Loucy (cell line): ENCODE data around the gene OR8B8.
A peak's percentile ranks its signal among the peaks of the same experiment; 100 is the strongest.

Experiments used
- H2AFZ ChIP-seq: fragments of 200-600 bp; sonication (generic); 2 replicates; pipeline ENCODE4 v1.6.0; 2016; ENCODE audit warnings: antibody characterized with exemption, mild to moderate bottlenecking, low read length, moderate library complexity
- H3F3A ChIP-seq: fragments of 200-600 bp; 2 replicates; pipeline ENCODE4 v1.6.0; 2016; ENCODE audit warnings: antibody characterized with exemption, low read depth, mild to moderate bottlenecking
- H3K27me3 ChIP-seq: fragments of 200-600 bp; sonication (generic); 2 replicates; pipeline ENCODE4 v1.6.1; 2014; ENCODE audit warnings: low read length, mild to moderate bottlenecking; ENCODE audit not compliant: insufficient read depth, poor library complexity, severe bottlenecking
- H3K36me3 ChIP-seq: fragments of 200-600 bp; sonication (generic); 2 replicates; pipeline ENCODE4 v1.6.1; 2016; ENCODE audit warnings: low read length; ENCODE audit not compliant: insufficient read depth
- H3K4me1 ChIP-seq: fragments of 200-600 bp; sonication (generic); 2 replicates; pipeline ENCODE4 v1.5.1; 2014; ENCODE audit warnings: low read length, mild to moderate bottlenecking; ENCODE audit not compliant: insufficient read depth, poor library complexity, severe bottlenecking
- H3K4me2 ChIP-seq: fragments of 200-600 bp; sonication (generic); 2 replicates; pipeline ENCODE4 v1.6.0; 2014; ENCODE audit warnings: antibody characterized with exemption, low read length, low read depth, mild to moderate bottlenecking; ENCODE audit not compliant: poor library complexity, severe bottlenecking
- H3K4me3 ChIP-seq: fragments of 200-600 bp; sonication (generic); 2 replicates; pipeline ENCODE4 v1.5.1; 2014; ENCODE audit warnings: low read length, mild to moderate bottlenecking, mixed read lengths; ENCODE audit not compliant: poor library complexity, severe bottlenecking
- H3K79me2 ChIP-seq: fragments of 200-600 bp; sonication (generic); 2 replicates; pipeline ENCODE4 v1.6.1; 2014; ENCODE audit warnings: low read length; ENCODE audit not compliant: insufficient read depth
- H3K9ac ChIP-seq: fragments of 200-600 bp; sonication (generic); 2 replicates; pipeline ENCODE4 v1.6.0; 2014; ENCODE audit warnings: mild to moderate bottlenecking, low read depth, low read length, moderate library complexity; ENCODE audit not compliant: poor library complexity, severe bottlenecking
- H3K9me2 ChIP-seq: fragments of 200-600 bp; sonication (generic); replicated peaks from 2 replicates; pipeline ENCODE4 v1.6.1; 2016; ENCODE audit warnings: low read depth, low read length, mixed read lengths
- H3K9me3 ChIP-seq: fragments of 200-600 bp; sonication (generic); 2 replicates; pipeline ENCODE4 v1.6.1; 2014; ENCODE audit warnings: mild to moderate bottlenecking, antibody characterized with exemption, low read length, low read depth; ENCODE audit not compliant: insufficient read depth
- H4K20me1 ChIP-seq: fragments of 200-600 bp; sonication (generic); 2 replicates; pipeline ENCODE4 v1.6.0; 2014; ENCODE audit warnings: antibody characterized with exemption, low read length, mild to moderate bottlenecking; ENCODE audit not compliant: insufficient read depth, poor library complexity, severe bottlenecking
- CTCF ChIP-seq: fragments of 200-600 bp; sonication (generic); conservative IDR thresholded peaks from 2 replicates; pipeline ENCODE4 v1.5.1; 2014; ENCODE audit warnings: mild to moderate bottlenecking, antibody characterized with exemption, low read length
- EZH2phosphoT487 ChIP-seq: fragments of 200-600 bp; IDR thresholded peaks from 2 replicates; pipeline ENCODE4 v1.6.1; 2018; ENCODE audit warnings: antibody characterized with exemption, mild to moderate bottlenecking, moderate library complexity, borderline replicate concordance

OR8B8 gene

GRCh38 chr11:124445646-124446150 is at the start of gene OR8B8:
Gene OR8B8 (minus strand): TSS chr11:124445696. CDS start chr11:124441085, 4,611 bp downstream.
- no peak within 1 kb of the TSS for H3K4me2 ChIP-seq
- H3K9me2 ChIP-seq, result no peaks in the 10 kb centered on the region
- no peaks in the 10 kb centered on the region for H4K20me1 ChIP-seq
- H3K9ac ChIP-seq, result no peak within 1 kb of the TSS
- no peak within 1 kb of the TSS for H2AFZ ChIP-seq
- no peak within 1 kb of the TSS for H3K4me3 ChIP-seq
- H3K9me3 ChIP-seq, result no peaks in the 10 kb centered on the region
- H3K79me2 ChIP-seq, result no peaks in the 10 kb centered on the region
- no peaks in the 10 kb centered on the region for H3K36me3 ChIP-seq
- H3K4me1 ChIP-seq, result no peaks in the 10 kb centered on the region
- no peaks in the 10 kb centered on the region for H3K27me3 ChIP-seq
- no peak for TF ChIP-seq EZH2phosphoT487
- H3F3A ChIP-seq, result no peaks in the 10 kb centered on the region

DNA sequence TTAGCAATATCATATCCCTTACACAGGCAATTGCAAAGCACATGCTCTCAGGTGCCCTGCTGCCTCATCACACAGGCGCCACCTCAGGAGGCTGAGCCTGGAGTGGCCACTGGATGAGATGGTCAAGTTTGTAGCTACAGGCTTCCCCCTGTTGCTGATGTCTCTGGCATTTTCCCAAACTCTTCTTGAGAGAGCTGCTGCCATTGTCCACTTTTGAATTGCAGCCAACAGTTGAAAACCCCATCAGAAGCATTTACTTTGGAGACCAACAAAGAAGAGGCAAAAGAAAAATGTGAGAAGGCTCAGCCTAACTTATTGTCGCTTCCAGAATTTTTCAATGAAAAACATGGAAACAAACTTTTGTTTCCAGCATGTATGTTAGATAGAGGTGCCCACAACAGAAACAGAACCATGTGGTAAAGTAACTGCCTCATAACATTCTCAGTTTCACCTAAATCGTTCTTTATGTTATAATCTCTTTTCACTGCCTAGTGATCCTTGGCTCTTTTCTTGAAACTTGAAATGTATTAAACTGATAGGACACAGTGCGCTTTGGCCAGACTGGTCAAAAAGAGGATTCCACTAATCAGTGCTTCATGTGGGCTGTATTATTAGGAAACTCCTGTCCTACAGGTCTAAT is 47.6 kb upstream of the OR8B8 start:
- Histone ChIP-seq H3K9ac (no peak overlapping the region), H3K4me1 (no peaks in the 10 kb centered on the region), H3K4me2 (no peak overlapping the region), H3K9me3 (no peaks in the 10 kb centered on the region), H3K27me3 (no peaks in the 10 kb centered on the region), H3F3A (no peaks in the 10 kb centered on the region), H3K4me3 (no peak overlapping the region), H3K9me2 (no peaks in the 10 kb centered on the region), H3K79me2 (no peaks in the 10 kb centered on the region), H3K36me3 (no peaks in the 10 kb centered on the region), H2AFZ (no peak overlapping the region), H4K20me1 (no peaks in the 10 kb centered on the region)
- no peak for TF ChIP-seq CTCF
- no peak for TF ChIP-seq EZH2phosphoT487

DNA sequence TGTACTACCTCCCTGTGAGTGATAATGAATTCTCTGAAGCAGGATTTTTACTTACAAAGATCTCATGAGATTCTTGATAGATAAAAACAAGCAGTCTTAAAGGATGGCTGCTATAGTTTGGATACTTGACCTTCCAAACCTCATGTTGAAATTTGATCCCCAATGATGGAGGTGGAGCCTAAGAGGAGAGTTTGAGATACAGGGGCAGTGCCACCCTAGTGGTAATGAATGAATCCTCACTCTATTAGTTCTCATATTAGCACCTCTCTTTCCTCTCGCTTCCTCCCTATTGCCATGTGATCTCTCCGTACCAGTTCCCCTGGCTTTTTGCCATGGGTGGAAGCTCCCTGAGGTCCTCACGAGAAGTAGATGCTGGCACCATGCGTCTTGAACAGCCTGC is 37.9 kb upstream of the OR8B8 start:
- no peaks in the 10 kb centered on the region for H3K9me2 ChIP-seq
- no peaks in the 10 kb centered on the region for H3F3A ChIP-seq
- no peaks in the 10 kb centered on the region for H3K27me3 ChIP-seq
- TF ChIP-seq EZH2phosphoT487 (no peak), CTCF (peak; percentile 24; the same call in 1 of the 2 replicates)
- no peaks in the 10 kb centered on the region for H3K36me3 ChIP-seq
- no peak overlapping the region for H3K9ac ChIP-seq
- H3K4me2 ChIP-seq, result no peak overlapping the region
- H4K20me1 ChIP-seq, result no peaks in the 10 kb centered on the region
- H3K4me3 ChIP-seq, result no peak overlapping the region
- H3K9me3 ChIP-seq, result no peaks in the 10 kb centered on the region
- peaks cover 13% of the 10 kb centered on the region for H3K4me1 ChIP-seq
- H3K79me2 ChIP-seq, result no peaks in the 10 kb centered on the region
- H2AFZ ChIP-seq, result no peak overlapping the region; the same call in 1 of the 2 replicates
